SK-N-SH (cell line): ENCODE results near the gene PSMF1. TPM values are rescaled to one million over a fixed set of nuclear protein-coding genes. Genes with fewer than 3 reads are reported as not detected.

ENCODE experiments used
- CTCF ChIA-PET: fragments of 300-600, 350-600 bp; formaldehyde crosslinking; extraction: SDS; loops from one replicate; lab custom pipeline; 2021; lab: Yijun Ruan, JAX
- POLR2A ChIA-PET: fragments of 350-600 bp; sonication (Branson Sonifier 250); formaldehyde crosslinking; extraction: SDS; loops from one replicate; lab custom pipeline; 2020; ENCODE audit warnings: antibody characterized with exemption, inconsistent platforms; lab: Yijun Ruan, JAX
- DNase-seq: peaks from one replicate; pipeline ENCODE4 v3.0.0; 2012
- H2AFZ ChIP-seq: fragments of 200-600 bp; sonication (generic); 2 replicates; pipeline ENCODE4 v1.8.1; 2016; ENCODE audit warnings: antibody characterized with exemption, mild to moderate bottlenecking, low read depth
- H3F3A ChIP-seq: fragments of 200-600 bp; sonication (generic); replicated peaks from 2 replicates; pipeline ENCODE3; 2016; ENCODE audit warnings: antibody characterized with exemption, mild to moderate bottlenecking; ENCODE audit not compliant: insufficient read depth
- H3K27ac ChIP-seq, 2 experiments: fragments of 200-500 bp in 1 of 2; fragments of 200-600 bp in 1 of 2; sonication (Bioruptor generic) in 1 of 2; sonication (generic), shearing (Covaris generic) in 1 of 2; 2 replicates each; pipeline versions ENCODE4 v1.5.1 to v1.6.1; 2014 to 2016; ENCODE audit warnings: low read depth in 2 of 2, inconsistent platforms in 1 of 2, low read length in 1 of 2, mild to moderate bottlenecking in 1 of 2, mixed read lengths in 1 of 2
- H3K27me3 ChIP-seq: fragments of 200-600 bp; sonication (generic), shearing (Covaris generic); 2 replicates; pipeline ENCODE4 v1.6.1; 2016; ENCODE audit warnings: mixed run types; ENCODE audit not compliant: insufficient read depth
- H3K36me3 ChIP-seq, 2 experiments: fragments of 200-500 bp in 1 of 2; fragments of 200-600 bp in 1 of 2; sonication (Bioruptor generic) in 1 of 2; sonication (generic) in 1 of 2; replicated peaks in 1 of 2; 2 replicates each; pipeline versions ENCODE3 to v1.5.1; 2014 to 2016; ENCODE audit warnings: low read length in 1 of 2, mild to moderate bottlenecking in 1 of 2; ENCODE audit not compliant: insufficient read depth in 2 of 2, control insufficient read depth in 1 of 2
- H3K4me1 ChIP-seq, 2 experiments: fragments of 200-500 bp in 1 of 2; fragments of 200-600 bp in 1 of 2; sonication (Bioruptor generic) in 1 of 2; sonication (generic), shearing (Covaris generic) in 1 of 2; 2 replicates each; pipeline versions ENCODE4 v1.5.1 to v1.6.1; 2014 to 2016; ENCODE audit warnings: low read depth in 1 of 2, low read length in 1 of 2, mixed run types in 1 of 2; ENCODE audit not compliant: insufficient read depth in 2 of 2, control insufficient read depth in 1 of 2
- H3K4me2 ChIP-seq: fragments of 200-600 bp; sonication (generic), shearing (Covaris generic); 2 replicates; pipeline ENCODE4 v1.6.1; 2017; ENCODE audit warnings: mixed run types
- H3K4me3 ChIP-seq, 2 experiments: fragments of 200-500 bp in 1 of 2; fragments of 200-600 bp in 1 of 2; sonication (Bioruptor generic) in 1 of 2; sonication (generic), shearing (Covaris generic) in 1 of 2; 2 replicates each; pipeline versions ENCODE4 v1.5.1 to v1.8.1; 2014 to 2016; ENCODE audit warnings: low read depth in 2 of 2, inconsistent platforms in 1 of 2, low read length in 1 of 2, mild to moderate bottlenecking in 1 of 2, mixed read lengths in 1 of 2, moderate library complexity in 1 of 2
- H3K79me2 ChIP-seq: fragments of 200-600 bp; sonication (generic); 2 replicates; pipeline ENCODE4 v1.8.1; 2017; ENCODE audit warnings: mild to moderate bottlenecking; ENCODE audit not compliant: insufficient read depth
- H3K9ac ChIP-seq: fragments of 200-600 bp; sonication (generic); 2 replicates; pipeline ENCODE4 v1.6.1; 2017; ENCODE audit warnings: mixed run types
- H3K9me2 ChIP-seq: fragments of 200-600 bp; sonication (generic); 2 replicates; pipeline ENCODE4 v1.6.1; 2017; ENCODE audit warnings: mixed run types
- H3K9me3 ChIP-seq: fragments of 200-600 bp; sonication (generic); 2 replicates; pipeline ENCODE4 v1.6.1; 2017; ENCODE audit warnings: mixed run types, mild to moderate bottlenecking, moderate library complexity
- H4K20me1 ChIP-seq: fragments of 200-600 bp; sonication (generic); 2 replicates; pipeline ENCODE4 v1.6.1; 2017; ENCODE audit warnings: mild to moderate bottlenecking, mixed run types; ENCODE audit not compliant: insufficient read depth
- EP300 ChIP-seq, 2 experiments: IDR thresholded peaks; 2 replicates each; pipeline versions ENCODE4 v1.4.0 to v1.6.1; 2012; ENCODE audit warnings: borderline replicate concordance in 1 of 2, low read depth in 1 of 2, low read length in 1 of 2
- EZH2phosphoT487 ChIP-seq: fragments of 200-600 bp; sonication (generic); IDR thresholded peaks from 2 replicates; pipeline ENCODE4 v1.6.1; 2017; ENCODE audit warnings: low read depth, mixed run types, mild to moderate bottlenecking, antibody characterized with exemption, moderate library complexity, borderline replicate concordance
- FOSL2 ChIP-seq: IDR thresholded peaks from 2 replicates; pipeline ENCODE4 v1.4.0; 2012; ENCODE audit warnings: low read depth, mild to moderate bottlenecking, moderate library complexity, borderline replicate concordance
- FOXJ3 ChIP-seq: sonication (generic); formaldehyde crosslinking; IDR thresholded peaks from 2 replicates; pipeline ENCODE4 v1.5.1; 2020; ENCODE audit warnings: mild to moderate bottlenecking, missing genetic modification reagents
- FOXM1 ChIP-seq: IDR thresholded peaks from 2 replicates; pipeline ENCODE4 v1.4.0; 2012; ENCODE audit warnings: low read depth, mild to moderate bottlenecking
- GABPA ChIP-seq: IDR thresholded peaks from 2 replicates; pipeline ENCODE4 v1.4.0; 2012; ENCODE audit warnings: low read depth, mild to moderate bottlenecking
- JUND ChIP-seq: IDR thresholded peaks from 2 replicates; pipeline ENCODE4 v1.4.0; 2012
- MXI1 ChIP-seq: IDR thresholded peaks from 2 replicates; pipeline ENCODE4 v1.6.1; 2012; ENCODE audit warnings: mild to moderate bottlenecking, low read depth, low read length, improper control_type of control experiment
- NFIC ChIP-seq: IDR thresholded peaks from 2 replicates; pipeline ENCODE4 v1.4.0; 2012; ENCODE audit warnings: borderline replicate concordance
- PBX3 ChIP-seq: IDR thresholded peaks from 2 replicates; pipeline ENCODE4; 2012
- RCOR1 ChIP-seq: fragments of 150-350 bp; IDR thresholded peaks from 2 replicates; pipeline ENCODE4 v1.6.1; 2017; ENCODE audit warnings: antibody characterized with exemption, low read length
- SMC3 ChIP-seq: IDR thresholded peaks from 2 replicates; pipeline ENCODE4 v1.6.1; 2012; ENCODE audit warnings: low read depth, low read length, improper control_type of control experiment
- TAF1 ChIP-seq: IDR thresholded peaks from 2 replicates; pipeline ENCODE4 v1.6.1; 2012; ENCODE audit warnings: low read depth, mild to moderate bottlenecking, low read length, moderate library complexity, borderline replicate concordance
- TCF12 ChIP-seq: IDR thresholded peaks from 2 replicates; pipeline ENCODE4 v1.4.0; 2012
- WGBS: methylation state at CpG from one replicate; pipeline ENCODE4 v1.1.6; 2017; ENCODE audit warnings: low lambda C conversion rate; 5-methylcytosine and 5-hydroxymethylcytosine counted together
- polyA plus RNA-seq, 3 experiments: library from polyadenylated mRNA; depleted of rRNA; stranded (reverse); fragments of >200 nt; gene quantifications; 2 replicates each; pipeline ENCODE4 v1.2.3, GENCODE V29; 2012
- TF ChIP-seq, protein P1 (sequence below): fragments of 150-350 bp; IDR thresholded peaks from 2 replicates; pipeline ENCODE4 v1.6.1; 2017; ENCODE audit warnings: antibody characterized with exemption, low read length, low read depth, borderline replicate concordance
- TF ChIP-seq, protein P2 (sequence below): IDR thresholded peaks from 2 replicates; pipeline ENCODE4 v1.4.0; 2012; ENCODE audit warnings: low read depth, borderline replicate concordance

PSMF1 gene
- polyA plus RNA-seq, 1 of the 3 experiments (the other 2 are of a cell fraction), result 103 TPM

- H2AFZ ChIP-seq, result no peak overlapping the region
- H4K20me1 ChIP-seq, result no peaks in the 10 kb centered on the region
- no peaks in the 10 kb centered on the region; a peak in 1 of 4 replicates for H3K4me1 ChIP-seq
- no peaks in the 10 kb centered on the region for H3K9me2 ChIP-seq
- H3K27ac ChIP-seq, result no peak overlapping the region
- no peak overlapping the region for H3K4me3 ChIP-seq
- WGBS, result 84% methylated on average over 1 of the region's 1 CpG
- no peaks in the 10 kb centered on the region; the same call in 1 of the 2 replicates for H3K27me3 ChIP-seq
- H3K36me3 ChIP-seq, result no peaks in the 10 kb centered on the region
- no peaks in the 10 kb centered on the region for H3K9me3 ChIP-seq
- no peak for DNase-seq
- H3K79me2 ChIP-seq, result no peaks in the 10 kb centered on the region
- ChIA-PET CTCF (interaction anchor here (1.8 to 3.9 kb wide), 4 partner anchors 23 to 254 kb away, joined by 8 to 33 read pairs (median 16); no protein-coding TSS in a partner anchor), POLR2A (no interaction called here)
- H3K4me2 ChIP-seq, result no peak overlapping the region
- no peak overlapping the region for H3K9ac ChIP-seq
- no peaks in the 10 kb centered on the region for H3F3A ChIP-seq
- TF ChIP-seq, protein P1, sequence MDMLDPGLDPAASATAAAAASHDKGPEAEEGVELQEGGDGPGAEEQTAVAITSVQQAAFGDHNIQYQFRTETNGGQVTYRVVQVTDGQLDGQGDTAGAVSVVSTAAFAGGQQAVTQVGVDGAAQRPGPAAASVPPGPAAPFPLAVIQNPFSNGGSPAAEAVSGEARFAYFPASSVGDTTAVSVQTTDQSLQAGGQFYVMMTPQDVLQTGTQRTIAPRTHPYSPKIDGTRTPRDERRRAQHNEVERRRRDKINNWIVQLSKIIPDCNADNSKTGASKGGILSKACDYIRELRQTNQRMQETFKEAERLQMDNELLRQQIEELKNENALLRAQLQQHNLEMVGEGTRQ, result no peak
- TF ChIP-seq NFIC (no peak), RCOR1 (no peak), TAF1 (no peak), TCF12 (no peak), FOSL2 (no peak), EP300 (IDR thresholded peaks at IDR 0.05; ENCODE audit: borderline replicate concordance in 1 of 2, low read depth in 1 of 2, low read length in 1 of 2) (no peak), EZH2phosphoT487 (no peak), MXI1 (no peak), FOXJ3 (CRISPR knock-in tag) (no peak), PBX3 (no peak), JUND (no peak), FOXM1 (no peak), GABPA (no peak), SMC3 (no peak)
- TF ChIP-seq, protein P2, sequence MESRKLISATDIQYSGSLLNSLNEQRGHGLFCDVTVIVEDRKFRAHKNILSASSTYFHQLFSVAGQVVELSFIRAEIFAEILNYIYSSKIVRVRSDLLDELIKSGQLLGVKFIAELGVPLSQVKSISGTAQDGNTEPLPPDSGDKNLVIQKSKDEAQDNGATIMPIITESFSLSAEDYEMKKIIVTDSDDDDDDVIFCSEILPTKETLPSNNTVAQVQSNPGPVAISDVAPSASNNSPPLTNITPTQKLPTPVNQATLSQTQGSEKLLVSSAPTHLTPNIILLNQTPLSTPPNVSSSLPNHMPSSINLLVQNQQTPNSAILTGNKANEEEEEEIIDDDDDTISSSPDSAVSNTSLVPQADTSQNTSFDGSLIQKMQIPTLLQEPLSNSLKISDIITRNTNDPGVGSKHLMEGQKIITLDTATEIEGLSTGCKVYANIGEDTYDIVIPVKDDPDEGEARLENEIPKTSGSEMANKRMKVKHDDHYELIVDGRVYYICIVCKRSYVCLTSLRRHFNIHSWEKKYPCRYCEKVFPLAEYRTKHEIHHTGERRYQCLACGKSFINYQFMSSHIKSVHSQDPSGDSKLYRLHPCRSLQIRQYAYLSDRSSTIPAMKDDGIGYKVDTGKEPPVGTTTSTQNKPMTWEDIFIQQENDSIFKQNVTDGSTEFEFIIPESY, result no peak
These were observed 92.1 kb downstream of the PSMF1 start for GRCh38 chr20:1210501-1210900.
